ENCODE measurements around the gene BRICD5. TPM values are rescaled to one million over a fixed set of nuclear protein-coding genes. Genes with fewer than 3 reads are reported as not detected.

Gene BRICD5
- total RNA-seq, 1 experiment from 2014 or later, result 18.6 TPM

DNA sequence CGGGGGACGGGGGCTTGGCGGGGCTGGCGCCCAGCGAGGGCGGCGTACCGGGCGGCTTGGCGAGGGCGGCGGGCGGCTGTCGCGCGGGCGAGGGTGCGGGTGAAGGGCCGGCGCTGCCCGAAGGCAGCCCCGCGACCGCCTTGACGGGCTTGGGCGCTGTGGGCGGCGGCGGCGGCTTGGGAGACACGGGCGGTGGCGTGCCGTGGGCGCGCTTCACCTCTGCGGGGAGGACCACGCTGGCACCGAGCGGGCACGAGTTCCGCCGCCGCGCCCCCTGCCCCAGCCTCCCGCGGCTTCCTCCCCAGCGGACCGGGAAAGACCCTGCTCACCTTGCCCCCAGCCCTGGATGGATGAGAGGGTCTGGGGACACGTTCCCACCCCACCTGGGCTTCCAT, 31.6 kb downstream of the BRICD5 start:
- Histone ChIP-seq H3K27me3 (replicated peaks; ENCODE audit: insufficient read depth, low read depth, low read length, poor library complexity) (no peaks in the 10 kb centered on the region), H3K36me3 (ENCODE audit: insufficient read depth, low read length, poor library complexity, severe bottlenecking) (peaks cover 29% of the 10 kb centered on the region), H3K9me3 (ENCODE audit: low read depth, low read length, poor library complexity, severe bottlenecking) (no peaks in the 10 kb centered on the region), H3K27ac (ENCODE audit: low read depth, low read length, poor library complexity, severe bottlenecking) (no peak overlapping the region), H3K4me1 (ENCODE audit: insufficient read depth, low read length, poor library complexity, severe bottlenecking) (no peaks in the 10 kb centered on the region), H3K4me3 (ENCODE audit: low read depth, low read length, poor library complexity, severe bottlenecking) (no peak overlapping the region)
- ChIA-PET CTCF (no interaction called here), POLR2A (ENCODE audit: low non-redundant PET) (no interaction called here)
- intact Hi-C loops (cut with micrococcal nuclease; ENCODE audit: unreplicated experiment), result no loop called here
- TF ChIP-seq, protein P1, sequence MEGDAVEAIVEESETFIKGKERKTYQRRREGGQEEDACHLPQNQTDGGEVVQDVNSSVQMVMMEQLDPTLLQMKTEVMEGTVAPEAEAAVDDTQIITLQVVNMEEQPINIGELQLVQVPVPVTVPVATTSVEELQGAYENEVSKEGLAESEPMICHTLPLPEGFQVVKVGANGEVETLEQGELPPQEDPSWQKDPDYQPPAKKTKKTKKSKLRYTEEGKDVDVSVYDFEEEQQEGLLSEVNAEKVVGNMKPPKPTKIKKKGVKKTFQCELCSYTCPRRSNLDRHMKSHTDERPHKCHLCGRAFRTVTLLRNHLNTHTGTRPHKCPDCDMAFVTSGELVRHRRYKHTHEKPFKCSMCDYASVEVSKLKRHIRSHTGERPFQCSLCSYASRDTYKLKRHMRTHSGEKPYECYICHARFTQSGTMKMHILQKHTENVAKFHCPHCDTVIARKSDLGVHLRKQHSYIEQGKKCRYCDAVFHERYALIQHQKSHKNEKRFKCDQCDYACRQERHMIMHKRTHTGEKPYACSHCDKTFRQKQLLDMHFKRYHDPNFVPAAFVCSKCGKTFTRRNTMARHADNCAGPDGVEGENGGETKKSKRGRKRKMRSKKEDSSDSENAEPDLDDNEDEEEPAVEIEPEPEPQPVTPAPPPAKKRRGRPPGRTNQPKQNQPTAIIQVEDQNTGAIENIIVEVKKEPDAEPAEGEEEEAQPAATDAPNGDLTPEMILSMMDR (conservative IDR thresholded peaks at IDR 0.05; ENCODE audit: low read depth, low read length), result no peak
- no peak for TF ChIP-seq EZH2 (IDR thresholded peaks at IDR 0.05; ENCODE audit: borderline replicate concordance, low read depth, low read length, poor library complexity, severe bottlenecking)
- no peak for DNase-seq (ENCODE audit: low spot score)
- BruUV-seq (replicated peaks), result no TSS peak

DNA sequence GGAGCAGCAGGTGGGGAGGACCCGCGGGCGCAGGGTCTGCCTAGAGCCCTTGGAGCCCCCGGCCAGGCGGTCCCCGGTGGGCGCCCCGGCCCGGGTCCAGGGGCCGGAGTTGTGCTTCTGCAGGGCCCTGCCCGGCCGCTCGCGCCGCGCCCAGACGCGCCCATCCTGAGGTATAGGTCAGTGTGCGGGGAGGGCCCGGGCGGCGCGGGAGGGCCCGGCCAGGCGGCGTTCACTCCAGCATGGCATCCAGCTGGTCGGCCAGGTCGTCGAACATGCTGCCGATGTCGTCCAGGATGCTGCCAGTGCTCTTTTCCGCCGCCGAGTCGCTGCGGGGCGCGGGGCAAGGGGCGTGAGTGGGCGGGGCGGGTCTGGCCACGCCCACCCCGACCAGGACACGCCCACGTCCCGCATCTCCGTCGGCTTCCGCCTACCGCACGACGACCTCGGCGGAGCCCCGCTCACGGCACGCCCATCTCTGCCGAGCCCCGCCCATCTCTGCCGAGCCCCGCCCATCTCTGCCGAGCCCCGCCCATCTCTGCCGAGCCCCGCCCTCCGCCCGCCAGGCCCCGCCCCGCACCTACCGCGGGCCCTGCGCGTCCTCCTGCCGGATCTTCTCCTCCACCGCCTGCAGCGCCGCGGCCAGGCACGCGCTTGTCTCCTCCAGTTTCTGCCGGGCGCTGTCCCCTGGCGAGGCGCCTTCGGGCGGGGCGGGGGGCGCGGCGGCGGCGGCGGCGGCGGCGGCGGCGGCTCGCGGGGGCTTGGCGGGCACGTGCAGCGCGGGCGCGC, 32.1 kb downstream of the BRICD5 start:
- TF ChIP-seq EZH2 (IDR thresholded peaks at IDR 0.05; ENCODE audit: borderline replicate concordance, low read depth, low read length, poor library complexity, severe bottlenecking), result no peak
- TF ChIP-seq, protein P1 (conservative IDR thresholded peaks at IDR 0.05; ENCODE audit: low read depth, low read length), result no peak
- DNase-seq (ENCODE audit: low spot score), result peak; percentile 67
- H3K9me3 ChIP-seq (ENCODE audit: low read depth, low read length, poor library complexity, severe bottlenecking), result no peaks in the 10 kb centered on the region
- H3K27me3 ChIP-seq (replicated peaks; ENCODE audit: insufficient read depth, low read depth, low read length, poor library complexity), result no peaks in the 10 kb centered on the region
- BruUV-seq (replicated peaks), result no TSS peak
- ChIA-PET CTCF (no interaction called here), POLR2A (ENCODE audit: low non-redundant PET) (no interaction called here)
- H3K4me3 ChIP-seq (ENCODE audit: low read depth, low read length, poor library complexity, severe bottlenecking), result no peak overlapping the region
- no peaks in the 10 kb centered on the region for H3K4me1 ChIP-seq (ENCODE audit: insufficient read depth, low read length, poor library complexity, severe bottlenecking)
- H3K36me3 ChIP-seq (ENCODE audit: insufficient read depth, low read length, poor library complexity, severe bottlenecking), result peaks cover 29% of the 10 kb centered on the region
- intact Hi-C loops (cut with micrococcal nuclease; ENCODE audit: unreplicated experiment), result no loop called here
- no peak overlapping the region for H3K27ac ChIP-seq (ENCODE audit: low read depth, low read length, poor library complexity, severe bottlenecking)

DNA sequence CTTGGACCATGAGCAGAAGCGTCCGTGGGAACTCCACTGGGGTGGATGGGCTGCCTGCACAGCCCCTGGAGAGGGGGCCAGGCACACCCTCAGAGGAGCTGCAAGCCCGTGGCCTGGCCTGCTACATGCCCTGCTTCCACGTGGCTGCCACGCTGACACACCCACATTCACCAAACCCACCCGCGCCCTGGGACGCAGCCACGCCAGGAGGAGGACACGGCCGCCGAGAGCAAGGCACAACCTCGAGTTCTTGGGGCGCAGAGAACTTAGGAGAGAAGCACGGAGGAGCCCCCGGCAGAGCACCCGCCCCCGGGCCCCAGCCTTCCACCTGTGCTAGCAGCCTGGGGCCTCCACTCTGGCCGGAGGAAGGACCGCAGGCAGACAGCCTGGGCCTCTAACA, 33.1 kb downstream of the BRICD5 start:
- Histone ChIP-seq H3K27ac (ENCODE audit: low read depth, low read length, poor library complexity, severe bottlenecking) (no peak overlapping the region), H3K36me3 (ENCODE audit: insufficient read depth, low read length, poor library complexity, severe bottlenecking) (peaks cover 29% of the 10 kb centered on the region), H3K4me3 (ENCODE audit: low read depth, low read length, poor library complexity, severe bottlenecking) (no peak overlapping the region), H3K4me1 (ENCODE audit: insufficient read depth, low read length, poor library complexity, severe bottlenecking) (no peaks in the 10 kb centered on the region), H3K9me3 (ENCODE audit: low read depth, low read length, poor library complexity, severe bottlenecking) (no peaks in the 10 kb centered on the region), H3K27me3 (replicated peaks; ENCODE audit: insufficient read depth, low read depth, low read length, poor library complexity) (no peaks in the 10 kb centered on the region)
- intact Hi-C loops (cut with micrococcal nuclease; ENCODE audit: unreplicated experiment), result no loop called here
- DNase-seq (ENCODE audit: low spot score), result no peak
- BruUV-seq (replicated peaks), result TSS peak; percentile 88
- TF ChIP-seq EZH2 (IDR thresholded peaks at IDR 0.05; ENCODE audit: borderline replicate concordance, low read depth, low read length, poor library complexity, severe bottlenecking), result no peak
- TF ChIP-seq, protein P1 (conservative IDR thresholded peaks at IDR 0.05; ENCODE audit: low read depth, low read length), result no peak
- POLR2A ChIA-PET (ENCODE audit: low non-redundant PET), result no interaction called here
- CTCF ChIA-PET, result no interaction called here
